MM.1S (cell line): Measurements from ENCODE around the gene TNRC18.

Experiments
- DNase-seq: peaks from one replicate; pipeline ENCODE4 v3.0.0-alpha.2; 2015
- H2AFZ ChIP-seq: fragments of 300-600 bp; sonication (generic); 2 replicates; pipeline ENCODE4 v1.6.0; 2016; ENCODE audit warnings: antibody characterized with exemption, low read length
- H3F3A ChIP-seq: fragments of 300-600 bp; sonication (generic); 2 replicates; pipeline ENCODE4 v1.6.1; 2016; ENCODE audit warnings: mild to moderate bottlenecking, antibody characterized with exemption, low read length, moderate library complexity, mixed read lengths; ENCODE audit not compliant: insufficient read depth
- H3K27ac ChIP-seq: fragments of 300-600 bp; sonication (generic); 2 replicates; pipeline ENCODE4 v1.5.1; 2016; ENCODE audit warnings: mild to moderate bottlenecking, low read length
- H3K27me3 ChIP-seq: fragments of 300-600 bp; sonication (generic); replicated peaks from 2 replicates; pipeline ENCODE4 v1.6.0; 2016; ENCODE audit warnings: low read length; ENCODE audit not compliant: insufficient read depth
- H3K36me3 ChIP-seq: fragments of 300-600 bp; sonication (generic); replicated peaks from 2 replicates; pipeline ENCODE4 v1.6.1; 2016; ENCODE audit warnings: mild to moderate bottlenecking, low read length, mixed read lengths; ENCODE audit not compliant: insufficient read depth
- H3K4me1 ChIP-seq: fragments of 300-600 bp; sonication (generic); 2 replicates; pipeline ENCODE4 v1.6.1; 2016; ENCODE audit warnings: low read length, mixed read lengths
- H3K4me2 ChIP-seq: fragments of 300-600 bp; sonication (generic); 2 replicates; pipeline ENCODE4 v1.6.0; 2016; ENCODE audit warnings: low read depth, low read length
- H3K4me3 ChIP-seq: fragments of 300-600 bp; sonication (generic); 2 replicates; pipeline ENCODE4 v1.5.1; 2016; ENCODE audit warnings: low read length, mixed read lengths
- H3K79me2 ChIP-seq: fragments of 300-600 bp; sonication (generic); 2 replicates; pipeline ENCODE4 v1.6.1; 2016; ENCODE audit warnings: mixed run types, low read length, mixed read lengths
- H3K9ac ChIP-seq: fragments of 300-600 bp; sonication (generic); 2 replicates; pipeline ENCODE4 v1.6.1; 2016; ENCODE audit warnings: low read length, mixed read lengths
- H3K9me2 ChIP-seq: fragments of 300-600 bp; sonication (generic); replicated peaks from 2 replicates; pipeline ENCODE4 v1.6.1; 2016; ENCODE audit warnings: mild to moderate bottlenecking, low read length, mixed read lengths; ENCODE audit not compliant: insufficient read depth
- H3K9me3 ChIP-seq: fragments of 300-600 bp; sonication (generic); replicated peaks from 2 replicates; pipeline ENCODE4 v1.6.1; 2016; ENCODE audit warnings: mild to moderate bottlenecking, low read length, mixed read lengths; ENCODE audit not compliant: insufficient read depth
- H4K20me1 ChIP-seq: fragments of 300-600 bp; sonication (generic); 2 replicates; pipeline ENCODE4 v1.6.1; 2016; ENCODE audit warnings: mild to moderate bottlenecking, low read length, moderate library complexity, mixed read lengths; ENCODE audit not compliant: insufficient read depth
- CTCF ChIP-seq: fragments of 300-600 bp; sonication (generic); IDR thresholded peaks from 2 replicates; pipeline ENCODE4 v1.5.1; 2016; ENCODE audit warnings: antibody characterized with exemption, low read length, mixed read lengths
- EZH2 ChIP-seq: fragments of 300-600 bp; sonication (generic); optimal IDR thresholded peaks from 2 replicates; pipeline ENCODE3; 2017; ENCODE audit warnings: low read depth, mild to moderate bottlenecking, antibody characterized with exemption, low read length, mixed read lengths
- EZH2phosphoT487 ChIP-seq: fragments of 300-600 bp; sonication (generic); IDR thresholded peaks from 2 replicates; pipeline ENCODE4 v1.6.1; 2018; ENCODE audit warnings: antibody characterized with exemption, low read length

Gene TNRC18

DNA sequence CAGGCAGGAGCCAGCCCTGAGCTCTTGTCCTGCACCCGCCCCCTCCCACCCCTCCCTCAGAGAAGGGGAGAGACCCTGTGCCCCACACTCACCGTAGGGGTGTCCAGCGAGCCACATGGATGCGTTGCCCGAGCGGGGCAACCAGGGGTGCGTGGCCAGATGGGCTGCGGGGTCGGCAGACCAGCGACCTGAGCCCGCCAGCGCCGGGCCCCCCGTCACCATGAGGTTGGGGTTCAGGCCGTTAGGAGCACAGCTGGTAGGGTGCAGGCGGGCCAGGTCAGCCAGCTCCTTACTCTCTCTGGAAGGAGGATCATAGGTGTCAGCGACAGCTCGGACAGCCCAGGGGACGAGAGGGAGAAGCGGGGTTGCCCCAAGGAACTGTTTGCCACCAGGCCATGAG is 46.4 kb downstream of the TNRC18 start:
- Histone ChIP-seq H3K79me2 (peaks cover 44% of the 10 kb centered on the region), H3F3A (no peaks in the 10 kb centered on the region), H3K9me3 (no peaks in the 10 kb centered on the region), H3K27ac (no peak overlapping the region), H3K4me2 (no peak overlapping the region), H3K4me3 (no peak overlapping the region), H3K9ac (no peak overlapping the region), H2AFZ (no peak overlapping the region), H3K36me3 (no peaks in the 10 kb centered on the region), H3K4me1 (no peaks in the 10 kb centered on the region), H3K9me2 (no peaks in the 10 kb centered on the region), H3K27me3 (no peaks in the 10 kb centered on the region), H4K20me1 (peaks cover 2% of the 10 kb centered on the region; the same call in 1 of the 2 replicates)
- TF ChIP-seq EZH2 (no peak), EZH2phosphoT487 (no peak), CTCF (no peak)
- no peak for DNase-seq

- H3K27me3 ChIP-seq: no peaks in the 10 kb centered on the region
- no peak overlapping the region for H3K9ac ChIP-seq
- no peaks in the 10 kb centered on the region for H3K36me3 ChIP-seq
- no peak overlapping the region for H3K4me3 ChIP-seq
- H3K79me2 ChIP-seq: peaks cover 33% of the 10 kb centered on the region
- TF ChIP-seq CTCF (no peak), EZH2phosphoT487 (no peak), EZH2 (no peak)
- H3F3A ChIP-seq: no peaks in the 10 kb centered on the region
- no peaks in the 10 kb centered on the region for H3K4me1 ChIP-seq
- DNase-seq: no peak
- H2AFZ ChIP-seq: no peak overlapping the region
- H3K27ac ChIP-seq: no peak overlapping the region
- H3K4me2 ChIP-seq: no peak overlapping the region
- H4K20me1 ChIP-seq: no peaks in the 10 kb centered on the region
- no peaks in the 10 kb centered on the region for H3K9me3 ChIP-seq
- no peaks in the 10 kb centered on the region for H3K9me2 ChIP-seq
Observed at GRCh38 chr7:5375925-5376324, 47.7 kb downstream of the TNRC18 start.

- Histone ChIP-seq H3K4me1 (no peaks in the 10 kb centered on the region), H3K4me3 (no peak overlapping the region), H3K27me3 (no peaks in the 10 kb centered on the region), H3F3A (no peaks in the 10 kb centered on the region), H3K9ac (no peak overlapping the region), H3K9me3 (no peaks in the 10 kb centered on the region), H3K9me2 (no peaks in the 10 kb centered on the region), H4K20me1 (no peaks in the 10 kb centered on the region), H2AFZ (no peak overlapping the region), H3K27ac (no peak overlapping the region), H3K79me2 (peaks cover 18% of the 10 kb centered on the region), H3K36me3 (no peaks in the 10 kb centered on the region), H3K4me2 (no peak overlapping the region)
- no peak for TF ChIP-seq EZH2phosphoT487
- no peak for TF ChIP-seq CTCF
- no peak for DNase-seq
Observed at GRCh38 chr7:5374464-5374863, 49.2 kb downstream of the TNRC18 start.

DNA sequence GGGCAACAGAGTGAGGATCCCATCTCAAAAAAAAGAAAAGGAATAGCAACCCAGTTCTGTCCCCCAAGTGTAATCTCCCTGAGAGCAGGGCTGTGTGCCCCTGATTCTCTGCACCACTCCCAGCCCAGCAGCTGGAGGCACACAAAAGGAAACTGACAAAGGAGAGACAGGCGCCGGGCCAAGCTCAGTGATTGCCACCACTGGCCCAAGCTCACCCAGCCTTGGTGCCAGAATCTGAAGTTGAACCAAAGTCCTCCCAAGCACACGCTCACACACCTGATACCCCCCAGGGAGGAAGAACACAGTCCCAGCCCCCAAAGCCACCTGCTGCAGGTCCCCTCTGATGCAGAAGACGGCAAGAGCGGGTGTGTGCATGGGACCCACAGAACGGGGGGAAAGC is 50.3 kb downstream of the TNRC18 start:
- no peaks in the 10 kb centered on the region for H3K9me3 ChIP-seq
- DNase-seq: no peak
- H4K20me1 ChIP-seq: no peaks in the 10 kb centered on the region
- peaks cover 17% of the 10 kb centered on the region for H3K79me2 ChIP-seq
- H3K27me3 ChIP-seq: no peaks in the 10 kb centered on the region
- no peaks in the 10 kb centered on the region for H3K9me2 ChIP-seq
- H3K4me1 ChIP-seq: no peaks in the 10 kb centered on the region
- TF ChIP-seq CTCF: no peak
- TF ChIP-seq EZH2phosphoT487: no peak
- no peak for TF ChIP-seq EZH2
- H3F3A ChIP-seq: no peaks in the 10 kb centered on the region
- no peaks in the 10 kb centered on the region for H3K36me3 ChIP-seq
- H2AFZ ChIP-seq: no peak overlapping the region
- no peak overlapping the region for H3K27ac ChIP-seq
- no peak overlapping the region for H3K4me2 ChIP-seq
- no peak overlapping the region for H3K4me3 ChIP-seq
- H3K9ac ChIP-seq: no peak overlapping the region
